Activated CD4-positive, CD25-positive, alpha-beta regulatory T cell (primary cell): ENCODE measurements around the gene AOC1.

ENCODE experiments used
- DNase-seq, 4 experiments: peaks; one replicate each; lab custom pipeline; 2025; lab: John Stamatoyannopoulos, UW

The AOC1 gene

GRCh38 chr7:150831851-150832250 lies 20.5 kb upstream of the AOC1 start:
- DNase-seq: no peak

- no peak for DNase-seq
These were observed 17.3 kb upstream of the AOC1 start for GRCh38 chr7:150835019-150835418.

GRCh38 chr7:150835702-150836280 lies 16.5 kb upstream of the AOC1 start:
- no peak for DNase-seq

- DNase-seq: no peak
These were observed 13.2 kb upstream of the AOC1 start for GRCh38 chr7:150838965-150839650.

- DNase-seq: no peak
These were observed 10.3 kb upstream of the AOC1 start for GRCh38 chr7:150842018-150842417.

GRCh38 chr7:150842716-150843115 lies 9.6 kb upstream of the AOC1 start:
- no peak for DNase-seq

- DNase-seq: no peak
These were observed 6.9 kb upstream of the AOC1 start for GRCh38 chr7:150845421-150845861.

- DNase-seq: no peak
These were observed 5.8 kb upstream of the AOC1 start for GRCh38 chr7:150846291-150847115.

GRCh38 chr7:150847536-150847935 lies 4.8 kb upstream of the AOC1 start:
- DNase-seq: no peak

- DNase-seq: no peak
These were observed 4.2 kb upstream of the AOC1 start for GRCh38 chr7:150848111-150848510.

GRCh38 chr7:150848561-150849115 lies 3.7 kb upstream of the AOC1 start:
- no peak for DNase-seq

GRCh38 chr7:150849204-150849775 lies 3.0 kb upstream of the AOC1 start:
- DNase-seq: no peak

- no peak for DNase-seq
These were observed 2.0 kb upstream of the AOC1 start for GRCh38 chr7:150850273-150850672.

- DNase-seq: no peak
These were observed 586 bp upstream of the AOC1 start for GRCh38 chr7:150851492-150852370.

GRCh38 chr7:150854066-150855000 lies 2.0 kb downstream of the AOC1 start:
- no peak for DNase-seq

GRCh38 chr7:150855046-150855445 lies 2.7 kb downstream of the AOC1 start:
- DNase-seq: no peak

GRCh38 chr7:150855476-150856302 lies 3.4 kb downstream of the AOC1 start:
- DNase-seq: no peak

- DNase-seq: no peak
These were observed 4.3 kb downstream of the AOC1 start for GRCh38 chr7:150856303-150857275.
